ENCODE measurements around the gene PIGR. TPM values are rescaled to one million over a fixed set of nuclear protein-coding genes. Genes with fewer than 3 reads are reported as not detected.

The PIGR gene
- under 0.01 TPM in 1 of 2 replicates, not detected in the other for total RNA-seq

DNA sequence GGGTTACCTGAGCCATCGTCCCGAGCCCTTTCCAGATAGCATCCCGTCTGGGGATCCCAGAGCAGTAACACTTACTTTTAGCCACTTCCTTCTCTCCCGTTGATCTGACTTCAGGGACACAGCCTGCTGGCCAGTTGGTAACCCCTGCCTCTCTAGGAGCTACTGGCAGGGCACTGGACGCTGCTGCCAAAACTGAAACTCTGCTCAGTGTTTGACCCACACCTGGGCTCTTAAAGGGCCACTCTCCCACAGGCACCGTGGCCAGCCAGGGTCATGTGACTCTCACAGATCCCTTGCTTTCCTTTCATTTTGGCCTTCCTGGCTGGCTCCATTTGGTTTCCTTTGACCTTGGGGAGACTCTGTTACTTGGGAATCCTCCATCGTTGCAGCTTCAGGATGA, at the start of gene PIGR:
PIGR (minus strand) TSS at position 206 of the 400 bp plus-strand sequence. CDS start 5,935 bp downstream, outside the sequence.

GRCh38 chr1:206970446-206970845, 24.2 kb upstream of the PIGR start, which contains the start of gene FCAMR:
FCAMR (minus strand) TSS chr1:206970460; CDS start chr1:206970125, 335 bp downstream.

DNA sequence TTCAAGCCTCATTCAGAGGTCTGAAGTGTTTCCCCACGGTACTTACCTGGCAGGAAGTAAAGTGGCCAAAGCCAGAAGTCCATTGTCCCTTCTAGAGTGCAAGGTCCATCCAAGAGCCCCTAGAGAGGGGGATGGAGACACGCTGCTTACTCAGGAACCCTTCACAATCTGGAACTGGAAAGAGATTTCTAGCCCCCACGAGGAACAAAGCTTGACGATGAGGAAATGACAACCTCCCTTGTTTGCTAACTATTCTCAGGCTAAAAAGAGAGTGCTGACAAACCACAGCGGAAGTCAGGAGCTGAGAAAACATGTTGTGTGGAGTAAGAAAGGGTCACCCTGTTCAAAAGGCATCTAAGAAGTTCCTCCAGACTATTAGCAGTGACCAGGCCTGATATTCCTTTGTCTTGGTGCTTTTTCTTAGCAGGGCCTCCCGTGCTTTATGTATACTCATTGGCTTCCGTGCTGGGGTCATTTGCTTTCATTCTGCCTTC, 24.4 kb downstream of the PIGR start, which contains the start of gene FCMR:
FCMR (minus strand) TSS at position 170 of the 494 bp plus-strand sequence; CDS start at position 83, 87 bp downstream.

GRCh38 chr1:206897175-206897574, 49.1 kb downstream of the PIGR start, which contains the start of gene IL24:
IL24 (plus strand) TSS chr1:206897443; CDS start chr1:206897833, 390 bp downstream.

Other genes with a start within 250 kb of the PIGR start
- gene IL19, start 175.7 kb downstream of the PIGR start, total RNA-seq: not detected in 2 replicates
- gene IL10, start 174.0 kb downstream of the PIGR start, total RNA-seq: not detected in 2 replicates
- not detected in 2 replicates for gene IL20, start 80.8 kb downstream of the PIGR start, total RNA-seq
- gene IL24, start 49.0 kb downstream of the PIGR start, total RNA-seq: 1.6 TPM in 1 of 2 replicates, not detected in the other
- 1.2 TPM in 1 of 2 replicates, not detected in the other for gene FCMR, start 24.5 kb downstream of the PIGR start, total RNA-seq
- gene FCAMR, start 24.0 kb upstream of the PIGR start, total RNA-seq: not detected in 2 replicates
- not detected in 2 replicates for gene C1orf116, start 86.3 kb upstream of the PIGR start, total RNA-seq
- 2.6 and 5.0 TPM in 2 replicates for gene YOD1, start 104.7 kb upstream of the PIGR start, total RNA-seq
- 1.2 TPM in 2 replicates for gene PFKFB2, start 106.8 kb upstream of the PIGR start, total RNA-seq
- not detected in 2 replicates for gene C4BPB, start 142.4 kb upstream of the PIGR start, total RNA-seq
- not detected in 2 replicates for gene C4BPA, start 157.8 kb upstream of the PIGR start, total RNA-seq